ENCODE data around the gene DOCK6.

DOCK6 gene

DNA sequence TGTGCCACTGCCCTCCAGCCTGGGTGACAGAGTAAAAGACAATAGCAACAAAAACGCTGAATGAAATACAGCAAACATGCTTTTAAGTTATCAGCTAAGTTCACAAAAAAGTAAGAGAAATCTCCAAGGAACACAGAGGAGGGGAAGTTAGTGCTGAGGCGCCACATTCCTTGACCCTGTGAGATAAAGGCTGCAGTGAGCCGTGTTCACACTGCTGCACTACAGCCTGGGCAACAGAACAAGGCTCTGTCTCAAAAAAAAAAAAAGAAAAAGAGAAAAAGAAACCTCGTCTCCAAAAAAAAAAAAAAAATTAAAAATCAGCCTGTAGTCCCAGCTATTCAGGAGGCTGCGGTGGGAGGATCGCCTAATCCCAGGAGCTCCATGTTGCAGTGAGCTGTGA is 16.3 kb upstream of the DOCK6 start:
- no peak for DNase-seq (ENCODE audit: low read depth in 2 of 2)

DNA sequence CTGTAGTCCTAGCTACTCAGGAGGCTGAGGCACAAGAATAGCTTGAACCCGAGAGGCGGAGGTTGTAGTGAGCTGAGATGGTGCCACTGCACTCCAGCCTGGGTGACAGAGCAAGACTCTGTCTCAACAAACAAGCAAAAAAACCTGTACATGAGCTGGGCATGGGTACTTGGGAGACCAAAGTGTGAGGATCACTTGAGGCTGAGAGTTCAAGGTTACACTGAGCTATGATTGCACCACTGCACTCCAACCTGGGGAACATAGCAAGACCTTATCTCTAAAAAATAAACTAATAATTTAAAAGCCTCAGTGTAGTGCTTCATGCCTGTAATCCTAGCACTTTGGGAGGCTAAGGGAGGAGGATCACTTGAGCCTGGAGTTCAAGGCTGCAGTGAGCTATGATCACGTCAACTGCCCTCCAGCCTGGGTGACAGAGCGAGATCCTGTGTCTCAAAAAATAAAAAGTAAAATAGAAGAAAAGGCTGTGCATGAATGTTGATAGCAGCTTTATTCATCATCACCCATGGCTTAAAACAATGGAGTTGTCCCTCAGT is 12.3 kb upstream of the DOCK6 start:
- no peak for DNase-seq (ENCODE audit: low read depth in 2 of 2)

DNA sequence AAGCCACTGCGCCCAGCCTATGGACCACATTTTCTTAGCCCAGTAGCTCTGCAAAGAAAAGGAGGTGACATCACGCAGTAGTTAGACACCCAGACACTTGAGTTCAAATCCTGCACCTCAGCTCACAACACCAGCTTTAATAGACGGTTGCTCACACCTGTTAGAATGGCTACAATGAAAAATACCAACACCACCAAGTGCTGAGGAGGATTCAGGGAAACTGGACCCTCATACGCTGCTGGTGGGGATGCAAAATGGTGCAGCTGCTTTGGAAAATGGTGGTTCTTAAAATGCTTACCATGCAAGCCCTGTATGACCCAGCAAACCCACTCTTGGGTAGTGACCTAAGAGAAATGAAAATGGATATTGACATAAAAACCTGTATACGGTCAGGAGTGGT is 11.7 kb upstream of the DOCK6 start:
- no peak for DNase-seq (ENCODE audit: low read depth in 2 of 2)

DNA sequence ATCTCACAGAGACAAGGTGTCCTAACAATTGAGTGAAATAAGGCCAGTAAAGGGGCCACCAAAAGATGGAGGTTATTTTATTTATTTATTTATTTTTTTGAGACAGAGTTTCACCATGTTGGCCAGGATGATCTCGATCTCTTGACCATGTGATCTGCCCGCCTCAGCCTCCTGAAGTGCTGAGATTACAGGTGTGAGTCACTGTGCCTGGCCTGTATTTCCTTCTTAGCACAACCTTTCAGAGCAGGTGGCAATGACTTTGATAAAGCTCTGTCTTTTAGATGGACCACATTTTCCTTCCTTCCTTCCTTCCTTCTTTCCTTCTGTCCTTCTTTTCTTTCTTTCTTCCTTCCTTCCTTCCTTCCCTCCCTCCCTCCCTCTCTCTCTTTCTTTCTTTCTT is 11.0 kb upstream of the DOCK6 start:
- DNase-seq (ENCODE audit: low read depth in 2 of 2) = no peak

DNA sequence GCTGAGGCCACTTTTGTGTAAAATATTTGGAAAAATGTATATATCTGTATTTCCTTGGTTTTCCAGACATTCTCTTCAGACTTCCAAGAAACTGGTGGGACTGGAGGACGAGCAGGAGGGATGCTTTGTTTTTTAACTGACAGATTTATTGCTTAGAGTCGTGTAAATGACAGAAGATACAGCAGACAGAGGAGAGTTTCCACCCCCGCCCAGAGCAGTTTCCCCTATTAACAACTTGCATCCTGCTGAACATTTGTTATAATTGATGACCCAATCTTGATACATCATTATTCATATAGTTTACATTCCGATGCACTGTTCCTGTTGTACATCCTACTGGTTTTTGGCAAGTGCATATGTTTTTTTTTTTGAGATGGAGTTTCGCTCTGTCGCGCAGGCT is 7.1 kb upstream of the DOCK6 start:
- DNase-seq (ENCODE audit: low read depth in 2 of 2) = no peak

DNA sequence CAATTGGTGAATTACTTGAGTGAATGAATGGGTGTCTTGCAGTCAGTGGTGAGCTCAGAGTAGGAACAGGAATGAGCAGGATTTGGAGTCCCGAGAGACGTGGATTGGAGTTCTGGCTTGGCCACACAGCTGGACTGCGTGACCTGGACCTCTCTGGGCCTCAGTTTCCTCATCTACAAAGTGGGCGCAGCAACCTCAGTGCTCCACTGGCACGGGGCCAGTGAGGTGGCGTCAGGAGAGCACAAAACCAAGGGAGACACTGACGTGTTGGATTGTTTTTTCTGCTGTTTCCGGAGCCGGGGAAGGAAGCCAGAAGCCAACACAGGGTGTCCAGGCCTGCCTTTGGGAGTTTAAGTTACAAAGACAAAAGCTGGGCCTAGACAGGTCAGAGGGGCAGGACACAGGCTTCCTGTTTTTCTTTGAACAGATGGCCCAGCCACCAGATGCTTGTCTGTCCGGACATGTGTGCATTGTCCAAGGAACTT is 6.5 kb upstream of the DOCK6 start:
- DNase-seq (ENCODE audit: low read depth in 2 of 2) = no peak

DNA sequence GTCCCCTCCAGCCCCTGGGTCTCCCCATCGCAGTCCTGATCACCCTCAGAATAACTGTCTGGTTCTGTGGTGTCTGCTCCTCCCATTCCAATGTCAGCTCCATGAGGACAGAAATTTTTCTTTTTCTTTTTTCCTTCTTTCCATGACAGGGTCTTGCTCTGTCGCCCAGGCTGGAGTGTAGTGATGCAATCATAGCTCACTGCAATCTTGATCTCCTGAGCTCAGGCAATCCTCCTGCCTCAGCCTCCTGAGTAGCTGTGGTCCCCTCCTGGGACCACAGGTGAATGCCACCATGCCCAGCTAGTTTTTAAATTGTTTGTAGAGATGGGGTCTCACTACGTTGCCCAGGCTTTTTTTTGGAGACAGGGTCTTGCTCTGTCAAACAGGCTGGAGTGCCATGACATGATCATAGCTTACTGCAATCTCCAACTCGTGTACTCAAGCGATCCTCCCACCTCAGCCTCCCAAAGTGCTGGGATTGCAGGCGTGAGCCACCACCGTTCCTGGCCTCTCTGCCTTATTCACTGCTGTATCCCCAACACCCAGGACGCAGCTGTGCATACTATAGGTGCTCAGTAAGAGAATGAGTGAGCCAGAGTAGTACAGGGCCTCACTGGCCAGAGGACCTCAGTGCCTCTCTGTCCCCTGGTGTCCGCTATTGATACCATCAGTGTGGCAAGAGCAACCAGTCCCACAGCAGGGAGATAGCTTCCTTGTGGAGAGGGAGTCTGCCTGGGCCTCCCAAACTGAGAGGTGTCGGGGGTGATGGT is 5.2 kb upstream of the DOCK6 start:
- no peak for DNase-seq (ENCODE audit: low read depth in 2 of 2)

DNA sequence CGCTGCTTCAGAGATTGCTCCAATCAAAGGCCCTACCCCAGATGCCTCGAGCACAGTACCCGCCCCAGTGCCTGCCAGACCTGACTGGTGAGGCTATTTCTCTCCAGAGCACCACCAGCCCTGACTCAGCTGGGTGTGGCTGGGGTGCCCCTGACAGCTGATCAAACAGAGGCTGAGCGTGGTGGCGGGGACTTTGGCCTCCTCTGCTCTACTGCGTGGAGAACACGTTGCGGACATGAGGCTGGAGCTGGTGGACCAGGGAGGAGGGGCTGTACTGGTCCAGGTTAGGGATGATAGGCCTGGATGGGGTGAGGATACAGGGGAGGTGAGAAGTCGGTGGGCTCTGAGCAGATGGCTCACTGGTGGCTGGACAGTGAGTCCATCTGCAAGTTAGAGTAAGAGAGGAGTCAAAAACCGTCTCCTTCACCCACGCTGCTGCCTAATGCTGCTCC is 3.5 kb upstream of the DOCK6 start:
- DNase-seq (ENCODE audit: low read depth in 2 of 2) = no peak

DNA sequence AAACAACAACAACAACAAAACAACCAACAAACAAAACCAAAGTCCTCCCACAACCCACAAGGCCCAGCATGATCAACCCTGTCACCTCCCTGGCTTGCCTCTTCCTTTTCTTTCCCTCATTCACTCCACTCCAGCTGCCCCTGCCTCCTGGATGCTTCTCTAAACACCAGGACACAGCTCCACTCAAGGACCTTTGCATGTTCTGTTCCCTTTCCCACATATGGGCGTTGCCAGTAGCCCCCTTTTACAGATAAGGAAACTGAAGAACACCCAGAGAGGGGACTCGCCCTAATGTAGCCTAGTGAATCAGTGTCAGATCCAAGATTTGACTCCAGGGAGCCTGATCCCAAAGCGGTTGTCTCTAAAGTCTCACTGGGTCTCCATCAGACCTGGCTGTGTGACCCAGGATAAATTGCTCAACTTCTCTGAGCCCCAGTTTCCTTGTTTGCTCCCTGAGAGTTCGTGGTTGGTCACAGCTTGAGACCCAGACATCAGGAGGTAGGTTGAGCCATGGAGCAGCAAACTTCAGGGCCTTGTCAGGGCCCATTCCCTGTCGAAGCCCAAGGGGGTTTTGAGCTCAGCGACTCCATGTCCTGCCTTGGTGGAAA is 3.0 kb upstream of the DOCK6 start:
- DNase-seq (ENCODE audit: low read depth in 2 of 2) = no peak

DNA sequence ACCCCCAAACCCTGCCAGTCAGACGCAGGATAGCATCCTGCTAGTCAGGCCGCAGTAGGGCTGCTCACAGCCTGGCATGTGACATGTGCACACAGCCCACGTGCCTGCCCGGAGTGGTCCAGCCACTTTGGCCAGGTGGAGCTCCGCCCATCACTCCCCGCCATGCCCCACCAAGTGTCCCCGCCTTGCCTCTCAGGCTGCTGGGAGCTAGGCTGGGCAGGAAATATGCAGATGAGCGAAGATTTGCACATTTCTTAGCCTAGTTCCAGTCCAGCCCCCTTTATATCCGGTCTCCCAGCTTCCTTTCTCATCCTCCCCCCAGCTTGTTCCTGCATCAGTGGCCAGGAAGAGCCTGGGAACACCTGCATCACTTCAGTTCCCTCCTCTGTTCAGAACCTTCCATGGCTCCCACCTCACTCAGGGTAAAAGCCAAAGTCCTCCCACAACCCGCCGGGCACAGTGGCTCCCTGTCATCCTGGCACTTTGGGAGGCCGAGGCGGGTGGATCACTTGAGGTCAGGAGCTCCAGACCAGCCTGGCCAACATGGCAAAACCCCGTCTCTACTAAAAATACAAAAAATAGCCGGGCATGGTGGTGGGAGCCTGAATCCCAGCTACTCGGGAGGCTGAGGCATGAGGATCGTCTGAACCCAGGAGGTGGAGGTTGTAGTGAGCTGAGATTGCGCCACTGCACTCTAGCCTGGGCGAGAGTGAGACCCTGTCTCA is 2.3 kb upstream of the DOCK6 start:
- DNase-seq (ENCODE audit: low read depth in 2 of 2) = no peak

DNA sequence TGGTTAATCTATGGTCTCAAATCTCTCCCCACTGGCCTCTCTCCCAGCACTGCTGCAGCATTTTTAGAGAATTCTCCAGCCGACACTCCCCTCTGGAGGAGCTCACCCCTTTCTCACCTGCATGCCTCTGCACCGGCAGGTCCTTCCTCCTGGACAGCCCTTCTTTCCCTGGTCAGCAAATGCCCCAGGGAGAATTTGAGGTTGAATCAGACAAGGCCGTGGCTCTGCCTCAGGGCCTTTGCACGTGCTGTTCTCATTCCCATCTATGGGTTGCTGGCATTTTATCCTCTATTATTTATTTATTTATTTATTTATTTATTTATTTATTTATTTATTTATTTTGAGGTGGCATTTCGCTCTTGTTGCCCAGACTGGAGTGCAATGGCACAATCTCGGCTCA is 1.4 kb upstream of the DOCK6 start:
- DNase-seq (ENCODE audit: low read depth in 2 of 2) = no peak

DNA sequence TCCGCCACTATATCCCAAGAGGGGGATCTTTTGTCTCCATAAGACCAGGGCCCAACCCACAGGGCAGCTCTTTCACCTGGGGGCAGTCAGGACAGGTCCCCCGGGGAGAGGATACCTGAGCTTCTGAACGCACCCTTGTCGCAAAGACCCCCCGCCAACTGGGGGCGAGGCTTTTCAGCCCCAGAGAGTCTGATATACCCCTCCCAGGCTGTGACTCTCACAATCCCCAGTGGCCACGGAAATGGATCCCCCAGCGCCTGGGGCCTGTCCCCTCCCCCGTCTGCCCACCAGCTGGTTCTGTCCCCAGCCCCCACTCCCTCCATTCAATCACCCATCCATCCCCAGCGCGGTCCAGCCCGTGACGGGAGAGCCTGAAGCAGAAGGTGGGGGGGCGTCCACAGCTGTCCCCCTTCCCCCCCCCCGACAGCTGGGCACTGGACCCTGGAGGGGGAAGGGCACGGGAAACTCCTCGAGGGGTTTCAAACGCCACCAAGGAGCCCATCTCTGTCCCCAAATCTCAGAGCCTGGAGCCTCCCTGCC is 823 bp downstream of the DOCK6 start:
- no peak for DNase-seq (ENCODE audit: low read depth in 2 of 2)

DNA sequence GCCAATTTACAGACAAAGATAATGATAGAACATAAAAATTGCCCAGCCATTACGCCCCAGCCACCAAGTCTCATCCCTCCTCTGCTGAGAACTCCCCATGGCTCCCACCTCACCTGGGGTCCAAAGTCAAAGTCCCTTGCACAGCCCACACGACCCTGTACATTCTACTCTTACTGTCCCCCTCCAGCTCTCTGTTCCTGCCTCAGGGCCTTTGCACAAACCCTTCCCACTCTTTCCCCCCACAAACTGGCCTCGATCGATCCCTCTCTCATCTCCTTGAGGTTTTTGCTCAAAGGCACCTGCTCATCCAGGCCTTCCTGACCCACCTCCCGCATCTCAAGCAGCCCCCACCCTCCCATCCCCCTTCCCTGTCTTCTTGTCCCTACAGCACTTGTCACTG is 1.3 kb downstream of the DOCK6 start:
- no peak for DNase-seq (ENCODE audit: low read depth in 2 of 2)

DNA sequence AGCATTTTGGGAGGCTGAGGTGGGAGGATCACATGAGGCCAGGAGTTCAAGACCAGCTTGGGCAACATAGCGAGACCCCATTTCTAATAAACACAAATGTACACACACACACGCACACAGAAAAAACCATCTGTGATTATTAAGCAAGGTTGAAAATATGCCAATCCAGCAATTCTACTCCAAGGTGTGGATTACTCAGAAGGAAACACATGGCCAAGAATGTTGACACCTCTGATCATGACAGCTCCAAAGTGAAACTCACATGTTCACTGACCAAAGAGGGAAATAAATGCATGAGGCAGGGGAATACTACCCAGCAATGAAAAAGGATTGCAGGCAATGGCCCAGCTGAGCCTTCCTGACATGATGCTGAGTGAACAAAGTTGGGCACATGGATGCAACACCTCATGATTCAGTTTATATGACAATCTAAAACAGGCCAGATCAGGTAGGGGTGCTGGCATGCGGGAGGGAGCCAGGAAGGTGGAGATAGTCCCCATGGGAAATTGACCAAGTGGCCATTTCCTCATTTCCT is 4.4 kb downstream of the DOCK6 start:
- no peak for DNase-seq (ENCODE audit: low read depth in 2 of 2)

DNA sequence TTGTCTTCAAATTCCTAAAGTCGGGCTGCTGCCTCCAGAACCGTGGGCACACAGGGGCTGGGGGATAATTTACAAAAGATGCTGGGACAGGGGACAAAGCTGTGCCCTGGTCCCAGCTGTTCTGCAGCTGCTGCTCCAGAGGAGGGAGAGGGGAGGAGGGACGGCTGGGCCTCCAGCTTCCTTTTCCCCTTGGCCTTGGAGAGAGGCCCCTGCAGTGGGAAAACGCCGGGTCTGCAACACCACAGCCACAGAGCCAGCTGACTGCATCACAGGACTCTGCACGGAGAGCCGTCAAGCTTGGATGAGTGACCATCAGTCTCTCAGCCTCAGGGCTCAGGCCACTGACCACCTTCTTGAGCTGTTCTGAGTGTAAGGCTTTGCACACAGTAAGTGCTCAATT is 6.1 kb downstream of the DOCK6 start:
- no peak for DNase-seq (ENCODE audit: low read depth in 2 of 2)

DNA sequence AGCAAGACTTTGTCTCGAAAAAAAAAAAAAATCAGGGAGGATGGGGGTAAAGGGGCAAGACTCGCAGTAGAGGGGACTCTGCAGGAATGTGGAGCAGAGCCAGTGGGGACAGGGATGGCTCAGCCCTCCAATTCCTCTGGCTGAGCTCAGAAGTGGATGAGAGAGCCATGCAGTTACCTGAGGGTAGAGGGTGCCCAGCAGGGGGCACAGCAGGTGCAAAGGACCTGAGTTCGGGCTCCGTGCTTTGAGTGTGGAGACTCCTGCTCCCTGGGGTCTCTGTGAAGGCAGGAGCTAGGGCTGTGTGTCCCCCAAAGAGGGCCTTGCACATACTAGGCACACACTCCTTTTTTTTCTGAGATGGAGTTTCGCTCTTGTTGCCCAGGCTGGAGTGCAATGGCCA is 7.7 kb downstream of the DOCK6 start:
- DNase-seq (ENCODE audit: low read depth in 2 of 2) = no peak

DNA sequence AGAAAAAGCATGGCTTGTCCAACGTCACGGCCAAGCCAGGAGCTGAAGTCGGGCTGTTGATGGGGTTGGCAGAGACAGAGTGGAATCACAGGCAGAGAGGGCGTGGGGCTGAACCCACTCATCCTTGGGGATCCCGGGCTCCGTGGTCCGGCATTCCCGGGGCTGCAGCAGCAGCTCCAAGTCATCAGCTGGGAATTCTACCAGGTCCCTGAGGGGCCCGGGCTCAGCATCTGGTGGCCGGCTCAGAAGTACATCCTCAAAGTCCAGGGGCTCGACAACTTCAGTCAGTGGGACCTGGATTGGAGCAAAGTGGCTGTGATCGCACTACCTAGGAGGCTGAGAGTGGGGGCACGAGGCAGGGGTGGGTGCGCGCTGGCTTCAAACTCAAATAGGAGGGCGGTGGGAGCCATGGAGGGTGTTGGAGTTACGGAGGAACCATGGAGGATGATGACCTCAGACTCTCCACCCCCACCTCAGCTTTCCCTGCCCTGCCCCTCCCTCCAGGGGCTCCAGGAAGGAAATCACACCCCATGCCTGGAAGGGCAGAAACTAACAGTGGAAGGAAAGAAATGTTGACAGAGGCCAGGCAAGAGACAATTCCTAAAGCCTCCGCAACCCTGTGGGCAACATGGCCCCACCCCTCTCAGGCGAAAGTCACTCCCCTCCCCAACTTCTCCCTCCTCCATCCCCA is 9.5 kb downstream of the DOCK6 start:
- DNase-seq (ENCODE audit: low read depth in 2 of 2) = no peak

DNA sequence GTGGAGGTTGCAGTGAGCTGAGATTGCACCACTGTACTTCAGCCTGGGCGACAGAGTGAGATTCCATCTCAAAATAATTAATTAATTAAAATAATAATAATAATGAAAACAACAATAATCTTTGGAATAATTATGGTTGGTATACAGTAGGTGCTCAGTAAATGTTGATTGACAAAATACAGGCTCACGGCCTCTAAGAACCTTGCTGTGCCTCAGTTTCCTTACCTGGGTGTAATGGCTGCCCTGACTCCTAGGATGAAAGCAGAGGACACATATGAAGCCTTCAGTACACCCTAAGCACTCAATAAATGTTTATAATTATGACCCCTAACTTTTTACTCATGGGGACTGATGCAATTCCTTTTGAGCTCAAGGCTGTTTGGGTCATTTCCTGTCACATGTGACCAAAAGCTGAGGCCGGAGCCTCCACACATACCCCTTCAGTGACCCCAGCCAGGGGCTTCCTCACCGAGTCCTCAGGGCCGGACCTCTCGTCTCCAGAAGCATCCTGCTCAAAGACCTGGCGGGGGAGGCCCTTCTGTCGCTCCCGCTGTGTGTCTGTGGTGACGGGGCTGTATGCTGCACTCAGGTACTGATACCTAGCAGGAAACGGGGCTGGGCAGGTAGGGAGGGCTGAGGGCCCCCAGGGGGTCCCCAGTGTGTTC is 10.5 kb downstream of the DOCK6 start:
- DNase-seq (ENCODE audit: low read depth in 2 of 2) = no peak

DNA sequence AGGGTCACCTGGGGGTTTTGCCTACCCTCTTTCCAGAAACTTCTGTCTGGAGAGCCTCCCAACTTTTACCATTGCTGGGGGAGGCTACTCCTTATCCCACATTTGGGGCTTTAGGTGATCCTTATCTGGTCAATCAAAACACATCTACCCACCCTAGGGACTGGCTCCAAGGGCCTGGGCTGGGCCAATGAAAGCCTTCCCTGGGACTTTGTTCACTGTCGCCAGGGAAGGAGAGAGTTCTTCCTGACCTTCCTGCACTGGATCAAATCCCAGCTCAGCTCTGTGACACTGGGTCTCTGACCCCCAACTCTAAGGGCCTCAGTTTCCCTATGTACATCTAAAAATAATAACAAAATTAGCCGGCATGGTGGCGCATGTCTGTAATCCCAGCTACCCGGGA is 11.1 kb downstream of the DOCK6 start:
- no peak for DNase-seq (ENCODE audit: low read depth in 2 of 2)

DNA sequence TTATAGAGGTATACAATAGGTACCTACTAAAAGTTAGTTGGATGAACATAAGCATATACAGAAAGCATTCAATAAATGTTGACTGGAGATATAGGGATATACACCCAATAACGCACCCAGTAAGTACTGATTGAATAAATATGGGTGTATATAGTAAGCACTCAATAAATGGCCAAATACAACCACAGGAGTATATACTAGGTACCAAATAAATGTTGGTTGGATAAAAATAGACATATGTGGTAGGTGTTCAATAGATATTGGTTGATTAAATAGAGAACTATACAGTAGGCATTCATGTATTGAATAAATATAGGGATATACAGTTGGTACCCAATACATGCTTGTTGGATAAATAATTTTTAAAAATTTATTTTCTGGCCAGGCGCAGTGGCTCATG is 13.5 kb downstream of the DOCK6 start:
- no peak for DNase-seq (ENCODE audit: low read depth in 2 of 2)

DNA sequence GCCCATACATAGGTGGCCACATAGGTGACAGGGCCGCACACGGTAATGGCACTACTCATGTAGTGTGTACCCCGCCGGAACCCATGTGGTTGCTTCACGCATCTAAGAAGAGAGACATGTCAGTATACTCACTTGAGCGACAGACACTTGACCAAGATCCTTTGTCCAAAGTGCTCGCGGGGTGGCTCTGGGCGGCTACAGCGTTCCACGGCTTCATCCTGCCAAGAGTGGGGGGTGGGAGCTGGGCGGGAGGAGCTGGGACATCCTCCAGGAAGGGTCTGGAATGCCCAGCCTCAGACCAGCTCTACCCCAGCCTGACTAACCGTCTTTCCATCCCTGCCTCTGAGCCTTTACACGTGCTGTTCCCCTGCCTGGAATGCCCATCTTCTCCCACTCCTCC is 14.4 kb downstream of the DOCK6 start:
- no peak for DNase-seq (ENCODE audit: low read depth in 2 of 2)

All from fibroblast of skin of left quadriceps (primary cell).